HG03469 (cell line): ENCODE measurements around the gene PPM1L.

Experiments
- ATAC-seq: cut with Tn5 transposase; IDR thresholded peaks from one replicate; pipeline ENCODE4 v1.9.1; 2021; ENCODE audit warnings: mild to moderate bottlenecking, moderate library complexity, moderate number of reproducible peaks; ENCODE audit not compliant: unreplicated experiment

The PPM1L gene

DNA sequence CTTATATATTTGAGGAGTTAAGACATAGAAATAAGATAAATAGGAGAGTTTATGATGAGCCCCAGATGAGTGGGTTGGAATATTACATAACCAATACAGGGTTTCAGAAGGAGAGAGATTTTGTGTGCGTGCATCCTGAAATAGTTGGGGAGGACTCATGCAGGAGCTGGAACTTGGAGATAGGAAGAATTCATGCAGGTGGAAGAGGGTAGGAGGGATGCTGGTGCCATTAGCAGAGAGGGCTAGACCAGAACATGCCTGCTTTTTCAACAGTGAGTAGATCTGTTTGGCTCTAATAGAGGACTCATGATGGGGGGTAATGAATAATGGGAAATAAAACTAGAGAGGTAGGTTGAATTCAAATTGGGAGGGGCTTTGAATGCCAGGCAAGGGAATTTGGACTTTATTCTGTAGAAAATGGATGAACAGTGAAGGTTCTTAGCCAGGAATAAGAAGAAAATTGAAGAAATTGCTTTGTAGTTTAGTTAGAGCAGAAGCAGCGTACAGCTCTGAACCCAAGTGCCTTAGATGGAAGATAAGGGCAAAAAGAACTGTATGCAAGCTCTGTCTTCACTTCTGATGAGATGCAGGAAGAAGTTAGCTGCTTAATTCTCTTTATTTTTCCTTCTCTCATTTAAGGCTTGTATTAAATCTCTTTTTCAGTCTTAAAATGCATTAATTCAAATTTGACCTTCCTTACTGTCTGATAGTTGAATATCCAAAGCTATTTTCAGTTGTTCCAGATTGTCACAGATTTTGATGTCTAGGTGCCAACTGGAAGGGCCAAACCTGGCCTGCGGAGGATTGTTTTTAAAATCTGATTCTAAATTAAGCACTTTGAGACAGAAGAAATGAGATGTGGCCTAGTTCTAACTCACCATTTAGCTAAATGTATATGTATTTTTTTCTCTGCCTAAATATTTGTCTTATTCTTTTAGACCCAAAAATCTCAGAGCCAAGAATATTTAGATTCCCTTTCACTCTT, 86.3 kb downstream of the PPM1L start:
- ATAC-seq, result no peak

DNA sequence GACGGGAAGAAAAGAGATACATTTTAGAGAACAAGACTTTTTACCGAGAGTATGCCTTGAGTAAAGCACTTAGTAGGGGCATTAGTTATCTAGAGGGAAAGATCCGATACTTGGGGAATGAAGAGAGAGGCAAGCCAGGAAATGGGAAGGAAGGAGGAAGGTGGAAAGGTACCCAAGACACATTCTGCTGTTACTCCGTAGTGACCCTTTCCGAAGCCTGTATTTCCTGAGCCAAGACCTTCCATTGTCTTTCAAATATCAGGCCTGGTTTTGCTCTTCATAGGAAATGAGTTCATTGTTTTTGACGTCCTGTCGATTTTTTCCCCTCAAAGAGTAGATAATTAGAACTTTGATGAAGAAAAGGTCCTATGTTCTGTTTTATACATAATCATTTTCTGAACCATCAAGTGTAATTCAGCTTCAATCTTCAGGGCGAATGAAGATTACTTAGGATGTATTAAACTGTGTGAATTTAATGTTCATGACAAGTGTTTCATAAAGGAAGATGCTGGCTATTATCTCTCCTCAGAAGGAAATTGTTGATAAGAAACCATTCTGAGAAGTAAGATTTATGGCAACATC, 95.7 kb downstream of the PPM1L start:
- ATAC-seq, result no peak

- no peak for ATAC-seq
These were observed 96.8 kb downstream of the PPM1L start for GRCh38 chr3:160852856-160853255.

DNA sequence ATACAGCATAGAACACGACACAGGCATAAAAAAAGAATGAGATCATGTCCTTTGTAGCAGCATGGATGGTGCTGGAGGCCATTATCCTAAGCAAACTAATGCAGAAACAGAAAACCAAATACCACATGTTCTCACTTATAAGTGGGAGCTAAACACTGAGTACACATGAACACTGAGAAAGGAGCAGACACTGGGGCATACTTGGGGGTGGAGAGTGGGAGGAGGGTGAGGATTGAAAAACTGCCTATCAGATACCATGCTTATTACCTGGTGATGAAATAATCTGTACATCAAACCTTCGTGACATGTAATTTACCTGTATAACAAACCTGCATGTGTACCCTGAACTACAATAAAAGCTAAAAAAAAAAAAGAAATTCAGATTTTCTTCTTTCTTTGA, 100.4 kb downstream of the PPM1L start:
- no peak for ATAC-seq

DNA sequence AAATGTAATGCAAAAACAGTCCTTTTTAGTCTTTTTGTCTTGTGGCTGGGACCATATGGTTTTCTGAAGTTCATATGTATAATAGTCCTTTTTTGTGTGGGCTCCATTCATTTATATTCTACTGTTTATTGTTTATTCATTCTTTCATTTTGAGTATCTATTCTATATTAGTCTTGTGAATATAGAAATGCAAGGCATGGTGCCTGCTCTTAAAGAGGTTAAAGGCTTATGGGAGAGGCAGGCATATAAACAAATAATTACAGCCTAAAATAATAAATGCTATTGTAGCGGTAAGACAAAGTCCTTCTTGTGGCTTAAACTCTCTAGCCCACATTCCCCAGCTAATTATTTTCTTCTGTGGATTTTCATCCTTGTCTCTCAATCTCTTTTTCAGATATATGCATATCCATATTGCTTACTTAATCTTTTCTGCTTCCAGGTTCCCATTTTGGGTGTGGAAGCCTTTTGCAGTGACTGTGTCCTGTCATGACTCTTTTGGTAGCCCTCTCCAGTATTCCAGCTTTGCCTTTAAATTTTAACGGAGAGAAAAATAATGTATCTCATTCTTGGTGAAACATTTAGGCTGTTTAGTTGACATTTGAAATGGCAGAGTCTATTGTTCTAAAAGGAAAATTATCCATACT, 101.6 kb downstream of the PPM1L start:
- no peak for ATAC-seq

GRCh38 chr3:160860346-160860745, 104.3 kb downstream of the PPM1L start:
- ATAC-seq, result no peak

DNA sequence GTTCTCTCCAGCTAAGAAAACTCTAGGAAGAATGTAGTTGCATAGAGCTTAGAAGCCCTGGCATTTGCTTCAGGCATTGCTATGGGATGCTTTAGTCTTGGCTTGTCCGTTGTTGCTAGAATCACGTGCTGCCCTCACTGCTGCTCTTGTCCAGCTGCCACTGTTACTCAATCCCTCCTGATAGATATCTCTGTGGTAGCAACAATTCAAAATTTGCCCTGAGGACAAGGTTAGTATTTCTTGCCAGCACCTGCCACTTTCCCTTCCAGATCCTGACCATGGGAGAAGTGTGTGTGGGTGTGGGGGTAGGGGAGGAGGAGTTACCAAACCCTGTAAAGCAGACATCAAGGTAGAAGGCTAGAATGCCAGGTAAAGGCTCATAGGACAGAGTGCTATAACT, 113.8 kb downstream of the PPM1L start:
- ATAC-seq, result no peak

DNA sequence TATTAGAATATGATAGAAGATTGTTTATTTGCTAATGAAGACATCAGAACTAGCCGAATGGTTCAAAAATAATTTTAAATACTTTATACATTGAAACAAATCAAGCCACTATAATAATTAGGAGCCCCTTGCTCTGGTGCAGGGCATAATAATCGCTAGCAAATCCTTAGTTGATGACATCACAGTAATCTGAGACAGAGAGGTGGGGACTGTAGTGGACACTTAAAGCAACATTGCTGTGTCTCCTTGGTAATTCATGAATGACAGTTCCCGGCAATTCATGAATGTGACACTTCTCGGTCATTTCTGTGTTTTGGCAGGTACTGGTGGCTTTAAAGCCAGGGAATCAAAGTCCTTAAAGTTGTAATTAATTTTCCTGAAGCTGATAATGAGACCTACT, 114.3 kb downstream of the PPM1L start:
- ATAC-seq, result no peak

- no peak for ATAC-seq
These were observed 118.7 kb downstream of the PPM1L start for GRCh38 chr3:160874736-160875135.

GRCh38 chr3:160876643-160877042, 120.6 kb downstream of the PPM1L start:
- no peak for ATAC-seq

DNA sequence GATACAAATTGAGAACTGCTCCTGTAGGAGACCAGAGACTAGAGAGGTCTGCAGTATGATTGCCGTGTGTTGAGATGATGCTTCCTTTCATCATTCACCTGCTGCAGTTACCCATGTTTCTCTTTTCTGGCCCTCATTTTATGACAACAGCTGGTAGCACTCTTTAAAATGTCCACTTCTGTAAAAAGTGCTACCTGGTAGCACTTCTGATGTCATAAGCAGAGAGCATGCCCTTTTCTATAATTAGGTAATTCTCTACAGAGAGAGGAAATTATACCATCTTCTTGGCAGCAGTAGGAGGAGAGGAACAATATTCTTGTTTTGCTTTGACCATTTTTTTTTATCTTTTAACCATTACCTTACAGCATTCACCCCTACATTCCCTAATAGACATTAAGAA, 123.8 kb downstream of the PPM1L start:
- ATAC-seq, result no peak

GRCh38 chr3:160883373-160883772, 127.3 kb downstream of the PPM1L start:
- no peak for ATAC-seq

DNA sequence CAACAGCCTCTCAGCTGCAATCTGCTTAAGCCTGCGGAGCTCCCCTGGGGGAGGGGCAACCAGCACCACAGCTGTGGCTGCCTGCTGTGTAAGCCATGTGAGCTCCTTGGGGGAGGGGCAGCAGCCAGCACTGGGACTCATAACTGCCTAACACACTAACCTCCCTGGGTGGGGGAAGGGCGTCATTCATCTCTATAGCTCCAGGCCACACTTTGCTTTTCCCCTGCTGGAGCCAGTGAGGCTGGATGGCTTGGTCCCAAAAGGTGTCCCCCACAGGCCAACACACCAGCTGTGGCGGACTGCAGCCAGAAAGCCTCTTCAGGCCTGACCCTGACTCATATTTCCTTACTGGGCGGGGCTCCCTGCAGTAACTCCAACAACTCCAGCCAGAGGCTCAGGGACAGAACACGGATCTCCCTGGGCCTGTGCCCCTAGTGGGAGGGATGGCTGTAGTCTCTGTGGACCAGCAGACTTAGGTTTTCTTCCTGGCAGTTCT, 129.8 kb downstream of the PPM1L start:
- ATAC-seq, result no peak

GRCh38 chr3:160886421-160886820, 130.4 kb downstream of the PPM1L start:
- ATAC-seq, result peak; percentile 55

- no peak for ATAC-seq
These were observed 137.2 kb downstream of the PPM1L start for GRCh38 chr3:160893207-160893606.

DNA sequence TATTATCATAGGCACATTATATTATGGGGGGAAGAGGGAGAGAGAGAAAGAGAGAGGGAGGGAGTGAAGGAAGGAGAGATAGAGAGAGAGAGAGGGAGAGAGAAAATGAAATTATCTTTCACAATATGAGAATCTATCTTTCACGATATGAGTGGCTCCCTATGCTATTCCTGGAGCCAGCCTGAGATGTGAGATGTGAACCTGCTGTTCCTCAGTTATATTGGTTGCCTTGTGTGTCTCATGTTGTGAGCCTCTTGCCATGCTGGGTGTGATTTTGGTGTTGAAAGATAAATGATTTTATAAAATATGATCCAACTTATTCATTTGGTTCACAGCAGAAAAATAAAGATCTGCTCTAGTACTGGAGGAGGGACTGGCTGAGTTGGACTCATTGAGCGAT, 148.7 kb downstream of the PPM1L start:
- ATAC-seq, result no peak

DNA sequence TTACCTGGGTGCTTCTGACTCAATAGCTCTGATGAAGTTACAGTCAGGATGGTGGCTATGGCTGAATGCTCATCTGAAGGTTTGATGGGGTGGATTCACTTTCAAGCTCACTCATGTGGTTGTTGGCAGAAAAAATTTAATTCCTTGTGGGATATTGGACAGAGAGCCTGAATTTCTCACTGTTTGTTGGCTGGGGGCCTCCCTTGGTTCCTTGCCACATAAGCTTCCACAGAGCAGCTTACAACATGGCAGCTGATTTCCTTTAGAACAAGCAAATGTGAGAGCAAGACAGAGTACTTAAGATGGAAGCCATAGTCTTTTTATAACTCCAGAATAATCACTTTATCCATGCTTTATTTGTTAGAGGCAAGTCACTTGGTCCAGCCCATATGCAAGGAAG, 150.6 kb downstream of the PPM1L start:
- no peak for ATAC-seq

DNA sequence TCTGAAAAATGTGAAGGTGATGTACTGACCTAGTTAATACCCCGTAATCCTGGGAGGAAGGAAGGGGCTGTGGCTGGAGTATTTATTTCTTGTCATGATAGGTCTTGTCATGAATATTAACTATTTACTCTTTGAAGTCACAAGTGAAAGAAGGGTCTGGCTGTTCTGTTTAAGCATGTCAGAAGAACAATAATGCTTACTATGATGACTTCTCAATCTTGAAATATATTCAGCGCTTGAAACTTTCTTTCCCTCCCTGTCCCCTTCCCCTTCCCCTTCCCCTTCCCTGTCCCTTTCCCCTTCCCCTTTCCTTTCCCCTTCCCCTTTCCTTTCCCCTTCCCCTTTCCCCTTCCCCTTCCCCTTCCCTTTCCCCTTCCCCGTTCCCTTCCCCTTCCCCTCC, 153.9 kb downstream of the PPM1L start:
- no peak for ATAC-seq

DNA sequence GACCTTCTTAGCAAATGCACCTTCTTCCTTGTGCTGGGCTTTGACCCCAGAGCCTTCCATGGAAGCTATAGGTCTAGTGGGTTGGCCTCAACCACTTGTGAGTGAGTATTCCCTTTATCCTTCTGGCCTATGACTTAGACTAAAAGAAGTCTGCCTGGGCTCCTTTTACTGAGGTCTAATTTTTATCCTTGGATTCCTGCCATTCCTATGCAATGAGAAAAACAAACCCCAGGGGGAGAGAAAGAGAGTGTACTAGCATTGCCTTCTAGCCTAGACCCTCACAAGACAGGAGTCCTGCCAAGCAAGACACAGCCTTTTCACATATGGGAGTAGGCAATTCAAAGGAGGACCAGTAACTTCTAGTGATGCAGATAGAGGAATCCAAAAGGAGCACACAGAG, 155.4 kb downstream of the PPM1L start:
- no peak for ATAC-seq

GRCh38 chr3:160916472-160916871, 160.4 kb downstream of the PPM1L start:
- ATAC-seq, result no peak

DNA sequence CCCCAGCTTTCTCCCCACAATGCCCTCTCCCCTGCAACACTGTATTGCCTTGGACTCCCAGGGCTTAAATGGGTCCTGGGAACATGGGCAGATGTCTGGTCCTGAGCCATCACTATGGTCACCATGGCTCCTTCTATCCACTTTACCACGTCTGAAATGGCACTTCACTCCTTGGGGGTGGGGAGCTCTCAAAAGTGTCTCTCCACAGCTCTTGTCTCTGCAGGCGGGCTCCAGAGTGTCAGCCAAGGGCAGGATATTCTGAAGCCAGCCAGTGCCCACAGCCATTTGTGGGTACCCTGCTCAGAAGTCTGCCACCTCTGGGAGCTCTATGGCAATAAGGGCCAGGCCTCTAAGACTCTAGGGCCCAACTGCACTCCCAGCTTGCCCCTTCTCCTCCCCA, 163.9 kb downstream of the PPM1L start:
- no peak for ATAC-seq
